GM12878 (cell line): ENCODE data around the gene NCAPH2. TPM values are rescaled to one million over a fixed set of nuclear protein-coding genes. Genes with fewer than 3 reads are reported as not detected.
A peak's percentile ranks its signal among the peaks of the same experiment; 100 is the strongest.

ENCODE experiments used
- ASH2L ChIP-seq: fragments of 300-600, 200-600 bp; sonication (generic); IDR thresholded peaks from 2 replicates; pipeline ENCODE4 v1.6.1; 2017; ENCODE audit warnings: low read depth, mild to moderate bottlenecking, borderline replicate concordance
- CBX3 ChIP-seq: fragments of 200-600 bp; sonication (generic); IDR thresholded peaks from 2 replicates; pipeline ENCODE4 v1.6.1; 2016; ENCODE audit warnings: low read depth, borderline replicate concordance
- CREM ChIP-seq: IDR thresholded peaks from 2 replicates; pipeline ENCODE4 v1.6.1; 2014; ENCODE audit warnings: antibody characterized with exemption, low read depth
- E2F4 ChIP-seq: IDR thresholded peaks from 2 replicates; pipeline ENCODE4 v1.6.1; 2012; ENCODE audit warnings: low read depth, low read length, improper control_type of control experiment
- EED ChIP-seq: sonication (generic); IDR thresholded peaks from 2 replicates; pipeline ENCODE4 v1.6.1; 2016; ENCODE audit warnings: antibody characterized with exemption, low read depth
- IKZF1 ChIP-seq: fragments of 450-650 bp; conservative IDR thresholded peaks from 2 replicates; pipeline ENCODE4 v1.6.1; 2017; ENCODE audit warnings: antibody characterized with exemption, mild to moderate bottlenecking
- IRF5 ChIP-seq: fragments of 450-650 bp; IDR thresholded peaks from 2 replicates; pipeline ENCODE4 v1.6.1; 2017; ENCODE audit warnings: borderline replicate concordance
- JUNB ChIP-seq: IDR thresholded peaks from 2 replicates; pipeline ENCODE4 v1.6.1; 2016; ENCODE audit warnings: antibody characterized with exemption, mild to moderate bottlenecking
- MAX ChIP-seq: IDR thresholded peaks from 2 replicates; pipeline ENCODE4 v1.6.1; 2012; ENCODE audit warnings: low read depth, low read length, improper control_type of control experiment
- NFXL1 ChIP-seq: fragments of 450-650 bp; IDR thresholded peaks from 2 replicates; pipeline ENCODE4 v1.6.1; 2017; ENCODE audit warnings: antibody characterized with exemption, mild to moderate bottlenecking, borderline replicate concordance
- PAX8 ChIP-seq: fragments of 450-650 bp; IDR thresholded peaks from 2 replicates; pipeline ENCODE4 v1.6.1; 2017; ENCODE audit warnings: mild to moderate bottlenecking, moderate library complexity
- RFX5 ChIP-seq: IDR thresholded peaks from 2 replicates; pipeline ENCODE4 v1.6.1; 2011; ENCODE audit warnings: low read depth, low read length, improper control_type of control experiment
- SREBF1 ChIP-seq: IDR thresholded peaks from 2 replicates; pipeline ENCODE4 v1.6.1; 2012; ENCODE audit warnings: mild to moderate bottlenecking, low read length
- SREBF2 ChIP-seq: IDR thresholded peaks from 2 replicates; pipeline ENCODE4 v1.6.1; 2012; ENCODE audit warnings: mild to moderate bottlenecking, low read length
- YBX1 ChIP-seq: fragments of 450-650 bp; IDR thresholded peaks from 2 replicates; pipeline ENCODE4 v1.6.1; 2016; ENCODE audit warnings: antibody characterized with exemption
- polyA plus RNA-seq, 11 experiments: library from polyadenylated mRNA; depleted of rRNA in 4 of 11; unstranded in 6 of 11; stranded (reverse) in 5 of 11; fragments of >200 nt; fragmentation: Nextera tagmentation in 4 of 11; fragmentation: Illumina TruSeq in 1 of 11; extraction: Ambion mirVana in 4 of 11; extraction: Trizol in 1 of 11; gene quantifications; 1 replicate in 1 of 11; 2 replicates in 10 of 11; pipeline versions ENCODE4 v1.2.1 to v1.2.3, GENCODE V29; 2011 to 2016; ENCODE audit warnings: inconsistent platforms in 2 of 11, missing spikeins in 2 of 11, low read depth in 1 of 11
- total RNA-seq, 4 experiments: library from RNA; depleted of rRNA in 3 of 4; stranded (reverse); fragments of >200 nt in 3 of 4; fragmentation: Illumina TruSeq in 1 of 4; extraction: Trizol in 1 of 4; gene quantifications; 2 replicates each; pipeline versions ENCODE4 v1.2.1 to v1.2.3, GENCODE V29; 2013 to 2021

The NCAPH2 gene
- total and polyA plus RNA-seq, 10 of the 15 experiments (the other 5 are each of a cell fraction or from before 2014, with no cell fraction given) = 5.0 to 110 (median 59.9) TPM

- TF ChIP-seq E2F4 (peak; percentile 89), ASH2L (no peak), SREBF1 (no peak), MAX (peak; percentile 47), YBX1 (no peak), IKZF1 (peak; percentile 50), IRF5 (no peak), SREBF2 (no peak), PAX8 (no peak), NFXL1 (no peak), JUNB (no peak), CBX3 (no peak), CREM (peak; percentile 99), RFX5 (0 out of 2 replicates have a peak, but pooled peaks have one; percentile 38), EED (no peak)
These were observed at the start of gene NCAPH2 (continued) for GRCh38 chr22:50507991-50508884.
